GM18519 (cell line): ENCODE data around the gene DTNB.
"Not testable (repeated sequence)": the region's sequence is repeated elsewhere in the genome, so short reads cannot be mapped to it uniquely, and the experiment has no call there.

Experiments used
- ATAC-seq: cut with Tn5 transposase; IDR thresholded peaks from one replicate; pipeline ENCODE4 v1.9.1; 2021; ENCODE audit warnings: mild to moderate bottlenecking, moderate library complexity; ENCODE audit not compliant: unreplicated experiment, low FRiP score

The DTNB gene

DNA sequence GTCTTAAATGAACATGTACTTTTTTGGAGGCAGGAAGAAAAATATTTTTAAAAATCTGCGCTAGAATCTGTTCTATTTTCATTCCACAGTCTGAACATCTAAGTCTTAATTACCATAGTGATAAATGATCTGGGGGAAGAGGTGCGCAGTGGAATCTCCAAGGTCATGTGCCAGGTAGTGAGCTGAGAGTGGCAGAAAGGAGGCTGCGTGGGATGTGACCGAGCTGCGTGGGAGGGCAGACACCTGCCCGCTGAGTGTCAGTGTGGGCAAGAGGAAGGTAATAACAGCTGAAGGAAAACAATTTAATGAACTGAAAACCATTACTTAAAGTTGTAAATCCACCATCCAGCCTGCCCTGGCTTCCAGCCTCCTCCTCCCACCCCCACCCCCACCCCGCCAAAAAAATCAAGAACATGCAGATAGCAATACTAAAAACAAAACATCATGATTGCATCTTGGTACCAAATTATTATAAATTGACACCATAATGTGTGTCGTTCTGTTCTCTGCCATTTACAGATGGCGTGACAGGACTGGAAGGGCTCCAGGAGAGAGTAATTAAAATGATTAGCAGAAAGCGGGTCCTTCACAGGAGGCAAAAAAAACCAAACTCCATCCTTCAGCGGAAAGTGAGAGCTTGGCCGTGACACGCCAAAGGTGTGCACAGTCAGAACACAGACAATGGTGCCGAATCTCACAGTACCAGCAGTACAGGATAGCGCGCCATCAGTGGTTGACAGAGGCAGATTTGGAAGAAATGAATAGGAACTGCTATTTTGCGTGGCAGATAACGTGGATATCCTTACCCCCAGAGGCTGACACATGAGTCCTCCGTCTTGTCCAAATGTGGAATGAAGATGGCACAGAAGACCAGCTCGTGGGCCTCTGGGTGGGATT is 11.4 kb upstream of the DTNB start:
- no peak for ATAC-seq

DNA sequence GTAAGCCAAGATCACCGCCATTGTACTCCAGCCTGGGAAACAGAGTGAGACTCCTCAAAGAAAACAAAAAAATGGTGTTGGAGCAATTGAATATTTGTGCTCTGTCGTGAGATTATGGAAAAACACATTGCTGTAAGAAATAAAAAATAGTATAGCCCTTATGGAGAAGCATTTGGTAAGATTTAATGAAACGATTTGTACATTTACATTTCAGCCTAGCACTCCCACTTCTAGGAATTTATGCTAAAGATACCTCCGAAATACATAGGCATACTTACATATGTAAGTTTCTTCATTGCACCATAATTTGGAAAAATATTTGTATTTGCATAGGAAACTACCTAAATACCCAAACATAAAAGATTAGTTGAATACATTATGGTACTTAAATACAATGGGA is 8.7 kb upstream of the DTNB start:
- ATAC-seq, result no peak

DNA sequence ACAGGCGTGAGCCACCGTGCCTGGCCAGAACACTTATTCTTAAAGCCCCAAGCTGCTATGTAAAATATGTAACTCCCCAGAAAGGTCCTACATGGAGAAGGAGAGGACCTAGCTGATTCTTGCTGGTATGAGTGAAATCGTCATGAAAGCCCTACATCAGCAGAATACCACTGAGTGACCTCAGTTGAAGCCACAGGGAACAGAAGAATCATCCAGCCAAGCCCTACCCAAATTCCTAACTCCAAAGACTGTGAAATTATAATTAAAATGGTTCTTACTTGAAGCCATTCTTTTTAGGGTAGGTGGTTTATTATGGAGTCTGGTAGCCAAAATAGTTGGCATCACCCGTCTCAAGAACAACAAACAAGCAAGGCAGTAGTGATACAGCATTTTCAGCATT is 4.5 kb upstream of the DTNB start:
- no peak for ATAC-seq

DNA sequence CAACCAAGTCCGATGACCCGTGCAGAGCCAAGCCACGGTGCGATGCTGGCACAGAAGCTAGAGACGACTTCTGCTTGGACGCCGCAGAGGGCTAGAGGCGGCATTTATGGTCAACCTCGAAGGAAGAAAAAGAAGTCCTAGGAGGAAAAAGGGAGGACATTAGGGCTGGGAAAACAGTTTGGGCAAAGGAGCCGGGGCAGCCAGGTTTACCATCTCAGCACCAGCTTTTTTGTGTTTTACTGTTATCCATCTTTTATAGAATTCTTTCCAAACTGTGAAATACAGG is 643 bp upstream of the DTNB start:
- no peak for ATAC-seq

DNA sequence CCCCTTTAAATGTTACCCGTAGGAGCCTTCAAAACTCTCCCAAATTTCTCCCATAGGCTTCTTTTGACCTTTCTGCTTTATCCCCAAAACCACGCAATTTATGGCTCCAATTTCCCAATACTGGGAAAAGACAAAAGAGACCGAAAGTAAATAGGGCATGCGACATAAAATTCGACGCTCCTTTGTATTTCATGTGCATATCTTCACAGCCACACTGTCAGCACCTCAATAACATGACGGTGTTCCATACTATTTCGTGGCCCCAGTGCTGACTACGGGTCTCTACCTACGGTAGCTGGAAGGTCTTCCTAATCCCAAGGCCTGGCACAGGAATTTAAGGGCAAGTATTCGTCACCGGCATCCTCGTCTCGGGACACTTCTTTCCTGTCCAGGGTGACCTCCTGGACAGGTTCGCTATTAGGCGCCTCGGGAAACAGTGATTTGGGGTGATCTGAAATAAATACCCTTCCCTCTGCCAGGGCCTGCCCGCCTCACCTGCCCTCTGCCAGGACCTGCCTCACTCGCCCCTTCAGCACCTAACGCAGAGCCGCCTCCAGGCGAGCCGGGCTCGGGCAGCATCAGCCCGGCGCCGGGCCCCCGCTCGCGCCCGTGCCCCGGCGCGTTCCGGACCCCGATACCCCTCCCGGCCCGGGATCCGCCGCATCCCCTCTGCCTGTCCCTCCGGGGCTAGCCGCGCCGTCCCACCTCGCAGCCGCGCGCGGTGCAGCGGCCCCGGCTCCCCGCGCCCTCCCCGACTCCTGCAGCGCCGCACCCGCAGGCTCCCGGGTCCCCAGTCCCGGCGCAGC is 680 bp downstream of the DTNB start:
- ATAC-seq, result peak; percentile 31

DNA sequence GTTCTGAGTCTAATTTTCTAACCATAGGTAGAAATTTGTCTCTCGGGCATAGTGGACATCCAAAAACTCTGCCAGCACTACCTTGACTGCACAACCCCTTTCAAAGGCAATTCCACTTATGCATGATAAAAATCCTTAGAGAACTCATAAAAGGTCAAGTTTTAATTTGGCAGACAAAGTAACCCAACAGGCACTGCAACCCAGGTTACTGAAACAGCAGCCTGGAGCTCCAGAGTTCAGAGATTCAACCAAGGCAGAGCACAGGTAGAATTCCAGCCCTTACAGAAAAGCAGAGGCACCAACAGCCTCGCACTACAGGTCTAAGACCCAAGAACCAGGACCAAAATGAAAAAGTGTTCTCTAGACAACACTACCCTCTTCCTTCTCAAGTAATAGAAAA is 1.8 kb downstream of the DTNB start:
- ATAC-seq, result no peak

DNA sequence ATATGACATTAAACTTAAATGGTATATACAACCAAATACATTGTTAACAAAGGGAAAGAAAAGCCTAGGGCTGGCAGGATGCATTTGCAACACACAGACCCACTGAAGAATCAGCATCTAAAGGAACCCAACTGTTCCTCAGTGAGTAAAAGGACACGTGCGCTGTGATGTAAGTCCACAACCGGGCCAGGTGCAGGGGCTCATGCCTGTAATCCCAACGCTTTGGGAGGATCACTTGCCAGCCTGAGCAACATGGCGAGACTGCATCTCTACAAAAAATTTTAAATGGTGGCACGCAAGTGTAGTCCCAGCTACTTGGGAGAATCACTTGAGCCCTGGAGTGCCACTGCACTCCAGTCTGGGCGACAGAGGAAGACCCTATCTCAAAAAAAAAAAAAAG is 3.9 kb downstream of the DTNB start:
- ATAC-seq, result no peak

DNA sequence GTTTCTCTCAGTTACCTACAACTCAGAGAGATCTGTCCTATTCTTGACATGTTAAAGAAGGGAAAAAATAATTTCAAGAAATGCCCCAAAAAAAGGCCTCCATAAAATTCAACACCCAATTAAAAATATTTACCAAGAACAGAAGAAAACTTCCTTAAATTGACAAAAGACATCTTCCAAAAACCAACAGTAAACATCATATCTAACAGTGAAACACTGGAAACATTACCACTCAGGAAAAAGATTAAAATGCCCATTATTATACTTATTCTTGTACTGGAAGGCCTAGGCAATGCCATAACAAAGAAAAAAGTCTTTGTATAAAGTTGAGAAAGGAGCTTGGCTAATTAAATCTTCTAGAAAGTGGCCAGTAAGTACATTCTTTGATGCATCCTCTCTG is 7.2 kb downstream of the DTNB start:
- ATAC-seq, result no peak

DNA sequence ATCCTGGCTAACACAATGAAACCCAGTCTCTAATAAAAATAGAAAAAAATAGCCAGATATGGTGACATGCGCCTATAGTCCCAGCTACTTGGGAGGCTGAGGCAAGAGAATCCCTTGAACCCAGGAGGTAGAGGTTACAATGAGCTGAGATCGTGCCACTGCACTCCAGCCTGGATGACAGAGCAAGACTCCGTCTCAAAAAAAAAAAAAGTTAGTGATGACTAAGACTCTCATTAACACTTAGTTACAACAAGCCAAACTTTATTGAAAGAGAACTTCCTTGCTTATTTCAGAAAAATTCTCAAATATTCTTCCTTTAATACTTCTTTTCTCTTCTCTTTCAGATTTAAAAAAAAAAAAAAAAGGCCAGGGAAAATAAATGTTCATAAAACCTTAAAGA is 7.9 kb downstream of the DTNB start:
- ATAC-seq, result not testable (repeated sequence)

DNA sequence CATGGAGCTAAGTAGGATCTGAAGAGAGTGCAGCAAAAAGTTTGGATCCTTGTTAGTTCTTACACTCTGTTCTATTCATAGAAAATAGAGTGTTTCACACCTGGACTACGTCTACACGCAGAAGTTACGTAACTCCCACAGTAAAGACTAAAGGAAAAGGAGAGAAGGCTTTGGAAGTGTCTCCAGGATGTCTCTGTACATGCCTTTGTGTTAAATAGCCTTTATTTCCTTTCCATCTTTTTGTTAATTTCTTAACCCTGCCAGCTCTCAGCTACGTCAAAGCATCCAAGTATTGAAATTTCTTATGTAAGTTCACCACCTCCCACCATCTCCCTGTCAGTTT is 8.4 kb downstream of the DTNB start:
- no peak for ATAC-seq

DNA sequence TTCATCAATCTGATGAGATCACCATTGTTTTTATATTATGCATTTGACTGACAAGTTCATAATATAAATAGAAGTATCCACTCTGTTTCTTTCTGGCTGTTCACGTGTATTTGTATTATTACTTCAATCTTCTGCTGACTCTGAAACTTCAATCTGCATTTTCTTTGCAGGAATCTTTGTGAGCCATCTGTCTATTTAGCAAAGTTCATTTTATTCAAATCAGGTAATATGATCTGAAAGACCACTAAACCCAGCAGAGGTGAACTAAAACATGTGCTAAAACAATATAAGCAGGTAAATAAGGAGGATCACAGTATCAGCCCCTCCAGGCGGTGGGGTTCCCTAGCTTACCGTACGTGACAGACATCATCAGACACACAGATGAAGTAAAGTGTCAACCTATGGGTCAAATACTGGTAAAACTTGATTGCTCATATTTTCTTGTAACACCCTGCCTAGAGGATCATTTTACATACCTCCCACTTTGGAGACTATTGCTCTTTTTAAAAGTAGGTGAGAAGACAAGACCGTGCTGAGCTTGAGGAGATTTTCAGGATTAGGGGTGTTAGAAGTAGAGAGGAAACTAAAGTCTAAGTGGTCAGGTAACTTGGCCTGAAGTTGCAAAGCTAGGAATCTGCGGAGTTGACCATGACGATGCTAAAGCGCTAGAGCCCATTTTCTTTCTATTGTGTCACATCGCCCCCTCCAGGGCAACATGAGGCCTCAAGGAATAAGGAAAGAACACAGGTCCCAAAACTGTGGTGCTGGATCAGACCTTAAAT is 9.0 kb downstream of the DTNB start:
- no peak for ATAC-seq

DNA sequence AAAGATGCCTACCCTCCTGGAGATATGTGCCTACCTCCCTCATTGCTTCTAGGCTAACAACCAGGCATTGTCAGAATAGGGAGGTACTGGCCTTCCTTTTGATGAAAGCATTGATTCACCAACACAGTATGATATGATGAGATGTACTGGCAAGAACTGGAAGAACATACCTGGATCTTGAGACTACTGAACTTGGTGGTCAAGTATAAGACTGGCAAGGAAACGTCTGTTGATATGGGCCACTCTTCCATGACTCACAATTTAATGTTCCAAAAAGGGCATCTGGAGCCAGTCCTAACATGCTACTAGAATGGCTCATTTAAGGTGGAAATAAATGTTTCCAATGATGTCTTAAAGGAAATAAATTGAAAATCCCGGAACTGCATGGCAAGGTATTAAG is 18.1 kb downstream of the DTNB start:
- no peak for ATAC-seq

DNA sequence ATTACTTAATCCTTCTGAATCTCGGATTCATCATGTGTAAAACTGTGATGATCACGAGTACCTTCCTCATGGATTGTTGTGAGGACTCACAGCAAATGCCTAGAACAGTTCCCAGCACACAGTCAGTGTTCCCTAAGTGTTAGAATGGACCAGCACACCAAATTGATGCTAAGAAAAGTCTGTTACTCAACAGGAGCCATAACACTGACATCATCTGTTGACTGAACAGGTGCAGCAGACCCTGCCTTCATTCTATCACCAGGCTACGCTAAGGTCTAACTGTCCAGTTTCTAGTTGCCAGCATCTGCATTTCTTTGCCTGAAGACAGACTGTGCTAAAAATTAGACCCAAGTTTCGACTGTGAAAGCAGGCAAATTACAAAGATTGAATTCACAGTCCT is 18.6 kb downstream of the DTNB start:
- ATAC-seq, result no peak

DNA sequence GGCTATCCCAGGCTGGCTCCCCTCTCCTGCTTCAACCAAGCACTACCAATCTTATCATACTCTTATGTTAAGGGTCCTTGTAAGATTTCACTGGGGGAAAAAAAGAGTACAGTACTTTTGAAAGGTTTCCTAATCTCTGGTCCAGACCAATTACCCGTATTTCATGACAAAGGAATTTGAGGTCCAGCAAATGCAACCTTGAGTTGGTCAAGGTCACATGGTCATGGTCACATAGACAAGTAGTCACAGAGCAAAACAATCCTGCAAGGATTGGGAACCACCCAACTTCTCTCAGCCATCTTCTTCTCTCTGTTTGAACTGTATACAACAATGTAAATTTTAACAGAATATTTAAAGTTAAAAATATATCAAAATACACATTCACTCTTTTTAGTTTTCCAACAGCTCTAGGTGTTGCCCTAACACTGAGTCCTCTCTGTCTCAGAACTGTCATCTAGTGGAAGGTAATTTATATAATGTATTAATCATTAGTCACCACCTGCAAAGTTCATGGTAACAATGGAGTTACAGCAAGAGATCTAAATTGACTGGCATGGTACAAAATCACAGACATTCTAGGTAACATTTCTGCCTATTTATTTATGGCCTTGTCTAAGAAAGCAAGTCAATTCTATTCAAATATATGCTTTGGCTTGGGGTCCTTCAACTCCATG is 21.5 kb downstream of the DTNB start:
- ATAC-seq, result no peak

DNA sequence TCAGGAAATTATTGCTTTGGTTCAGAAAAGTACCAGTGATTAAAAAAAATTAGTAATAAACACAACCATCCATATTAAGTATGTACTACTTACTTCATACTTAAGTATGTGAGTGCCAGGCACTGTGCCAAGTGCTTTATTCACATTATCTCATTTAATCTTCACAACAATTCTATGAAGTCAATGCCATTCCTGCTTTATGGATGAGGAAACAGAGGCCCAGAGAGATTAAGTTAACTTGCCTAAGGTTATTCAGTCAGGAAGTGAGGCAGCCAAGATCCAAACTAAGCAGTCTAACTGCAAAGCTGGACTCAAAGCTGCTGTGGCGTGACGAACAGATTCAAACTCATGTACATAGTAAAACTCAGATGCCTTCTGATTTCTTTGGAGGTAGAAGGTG is 22.3 kb downstream of the DTNB start:
- no peak for ATAC-seq

DNA sequence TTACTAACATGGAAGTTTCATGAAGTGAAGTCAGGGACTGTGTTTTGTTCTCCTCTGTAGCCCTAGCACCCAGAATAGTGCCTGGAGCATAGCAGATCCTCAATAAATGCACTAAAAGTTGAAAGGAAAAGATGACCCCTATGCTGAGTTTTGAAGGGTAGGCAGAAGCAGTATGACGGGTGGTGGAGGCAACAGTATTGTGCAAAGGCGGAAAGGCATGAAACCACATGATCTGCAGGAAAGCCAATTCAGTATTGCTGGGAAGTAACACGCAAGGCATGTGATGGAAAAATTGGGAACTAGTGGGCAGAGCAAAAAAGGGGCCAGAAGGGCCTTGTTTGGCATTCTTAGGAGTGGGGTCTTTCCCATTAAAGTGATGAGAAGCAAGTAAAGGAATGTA is 23.1 kb downstream of the DTNB start:
- no peak for ATAC-seq

DNA sequence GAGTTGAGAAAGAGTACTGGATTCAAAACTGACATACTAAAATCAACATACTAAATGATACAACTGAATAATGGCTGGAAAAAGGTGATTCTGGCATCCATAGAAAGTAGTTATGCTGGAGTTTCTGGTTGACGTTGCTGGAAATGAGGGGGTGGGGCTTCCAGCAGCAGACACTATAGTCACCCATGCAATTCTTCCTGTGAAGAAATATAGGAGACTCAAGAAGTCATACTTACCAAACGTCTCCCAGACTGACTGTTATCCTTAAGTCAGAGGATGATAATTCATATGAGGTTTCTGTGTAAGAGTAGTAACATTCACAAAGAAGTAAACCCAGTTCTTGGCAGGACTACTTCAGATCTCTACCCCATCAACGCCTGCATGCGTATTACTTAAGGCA is 23.6 kb downstream of the DTNB start:
- ATAC-seq, result no peak

DNA sequence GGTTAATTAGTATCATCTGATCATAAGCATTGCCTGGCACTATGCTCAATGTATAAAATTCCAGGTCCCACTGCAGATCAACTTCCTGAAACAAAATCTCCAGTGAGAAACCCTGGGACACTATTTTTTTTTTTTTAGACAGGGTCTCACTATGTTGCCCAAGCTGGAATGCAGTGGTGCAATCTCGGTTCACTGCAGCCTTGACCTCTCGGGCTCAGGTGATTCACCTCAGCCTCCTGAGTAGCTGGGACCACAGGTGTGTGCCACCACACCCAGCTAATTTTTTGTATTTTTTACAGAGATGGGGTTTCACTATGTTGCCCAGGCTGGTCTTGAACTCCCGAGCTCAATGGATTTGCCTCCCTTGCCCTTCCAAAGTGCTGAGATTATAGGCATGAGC is 31.1 kb downstream of the DTNB start:
- no peak for ATAC-seq

DNA sequence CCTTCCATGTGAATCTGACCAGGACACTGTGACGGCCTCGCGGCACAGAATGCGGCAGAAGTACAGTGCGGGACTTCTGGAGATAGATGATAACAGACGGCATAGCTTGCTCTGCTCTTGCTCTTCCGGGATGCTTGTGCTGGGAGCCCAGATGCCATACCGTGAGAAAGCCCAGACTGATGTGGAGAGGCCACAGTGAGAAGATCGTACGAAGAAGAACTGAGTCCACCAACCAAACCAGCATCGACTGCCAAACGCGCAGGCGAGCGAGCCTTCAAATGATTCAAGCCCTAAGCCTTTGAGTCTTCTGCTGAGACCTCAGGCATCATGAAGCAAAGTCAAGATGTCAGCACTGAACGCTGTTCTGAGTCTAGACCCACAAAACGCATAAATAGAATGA is 33.7 kb downstream of the DTNB start:
- ATAC-seq, result no peak

DNA sequence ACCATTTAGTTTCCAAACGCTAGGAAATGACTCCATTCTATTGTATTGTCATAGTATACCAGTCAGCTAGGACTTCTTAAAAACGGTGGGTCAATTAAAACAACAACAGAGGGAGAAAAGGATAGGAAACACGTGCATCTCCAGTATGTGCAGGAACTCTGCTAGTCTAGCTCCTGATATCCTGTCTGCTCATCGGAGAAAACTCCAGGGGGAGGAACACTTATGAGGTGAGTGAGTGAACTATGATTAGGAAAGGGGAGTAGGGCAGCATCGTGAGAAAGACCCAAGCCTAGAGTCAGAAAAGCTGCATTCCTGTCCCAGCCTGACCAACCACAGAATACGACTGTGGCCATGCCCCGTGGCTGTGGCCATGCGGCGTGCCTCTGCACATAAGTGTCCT is 34.2 kb downstream of the DTNB start:
- no peak for ATAC-seq

DNA sequence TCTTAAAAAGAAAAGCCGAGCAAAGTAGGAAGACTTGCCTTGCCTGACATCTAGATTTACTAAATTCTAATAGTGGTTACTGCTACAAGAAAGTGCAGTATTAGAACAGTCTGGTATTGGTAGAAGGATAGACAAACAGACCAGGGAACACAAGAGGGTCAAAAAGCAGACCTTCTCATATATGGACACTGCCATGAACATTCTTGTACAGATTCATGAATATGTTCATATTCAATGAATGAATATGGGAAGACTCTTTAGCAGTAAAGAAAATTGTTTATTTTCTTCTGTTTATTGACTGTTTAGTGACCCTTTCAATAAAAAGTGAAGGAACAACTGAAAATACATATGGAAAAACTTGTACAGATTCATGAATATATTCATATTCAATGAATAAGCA is 37.6 kb downstream of the DTNB start:
- ATAC-seq, result no peak
